ENCODE data around the gene ASPRV1.
"Not testable (repeated sequence)": the region's sequence is repeated elsewhere in the genome, so short reads cannot be mapped to it uniquely, and the experiment has no call there.

The ASPRV1 gene

GRCh38 chr2:69959425-69959824, 2.0 kb downstream of the ASPRV1 start:
- no peak for DNase-seq

- no peak for DNase-seq
Observed at GRCh38 chr2:69958480-69958879, 3.0 kb downstream of the ASPRV1 start.

DNA sequence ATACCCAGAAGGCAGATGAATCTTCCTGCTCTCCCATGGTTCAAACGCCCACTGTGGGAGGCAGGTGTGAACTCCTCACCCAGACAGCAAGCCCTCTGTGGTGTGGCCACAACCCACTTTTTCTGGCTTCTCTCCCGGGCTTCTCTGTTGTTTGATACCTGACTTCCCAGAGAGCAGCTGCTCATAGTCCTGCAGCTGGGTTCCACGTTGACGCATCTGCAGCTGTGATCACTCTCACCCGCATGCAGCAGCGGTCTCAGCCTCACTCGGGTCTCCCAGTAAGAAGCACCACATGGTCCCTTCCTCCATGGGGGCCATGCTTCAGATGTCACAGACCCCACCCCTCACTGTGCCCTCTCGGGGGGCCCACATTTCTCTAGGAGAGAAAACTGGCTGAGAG, 3.5 kb downstream of the ASPRV1 start:
- DNase-seq, result peak; percentile 81 to 87

GRCh38 chr2:69956475-69956979, 4.9 kb downstream of the ASPRV1 start:
- DNase-seq, result no peak

DNA sequence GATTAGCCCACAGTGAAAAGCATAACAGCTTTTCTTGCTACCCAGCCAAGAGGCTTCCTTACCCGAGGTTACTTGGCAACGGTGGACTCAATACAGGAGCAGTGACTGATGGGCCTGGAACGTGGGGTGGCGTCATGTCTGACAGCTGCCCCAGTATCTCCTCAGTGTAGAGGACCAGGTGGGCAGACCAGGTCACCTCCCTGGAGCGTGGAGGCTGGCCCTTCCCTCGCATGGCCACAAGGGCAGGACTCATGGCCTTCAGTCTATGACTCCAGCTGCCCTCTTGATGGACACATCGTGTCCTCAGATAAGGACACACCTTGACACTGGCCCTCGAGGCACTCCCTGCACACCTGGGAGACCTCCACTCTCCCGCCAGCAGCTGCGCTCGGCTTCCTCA, 6.4 kb downstream of the ASPRV1 start:
- no peak for DNase-seq

DNA sequence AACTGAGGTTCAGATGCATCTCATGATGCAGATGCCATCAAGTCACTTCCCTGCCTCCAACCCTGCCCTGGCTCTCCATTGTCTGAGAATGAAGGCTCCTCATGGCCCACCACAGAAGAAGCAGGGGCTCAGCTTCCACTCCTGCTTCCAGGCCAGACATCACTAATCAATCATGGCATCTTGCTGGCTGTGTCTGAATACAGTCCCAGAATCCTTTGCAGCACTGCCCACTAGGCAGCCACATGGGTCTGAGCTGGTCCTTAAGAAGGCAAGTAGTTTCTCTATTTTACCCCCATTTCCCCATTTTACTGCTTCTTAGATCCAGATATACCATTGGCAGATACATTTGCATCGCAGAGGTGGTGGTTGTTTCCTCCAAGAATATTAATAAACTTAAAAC, 7.3 kb downstream of the ASPRV1 start:
- DNase-seq, result no peak

DNA sequence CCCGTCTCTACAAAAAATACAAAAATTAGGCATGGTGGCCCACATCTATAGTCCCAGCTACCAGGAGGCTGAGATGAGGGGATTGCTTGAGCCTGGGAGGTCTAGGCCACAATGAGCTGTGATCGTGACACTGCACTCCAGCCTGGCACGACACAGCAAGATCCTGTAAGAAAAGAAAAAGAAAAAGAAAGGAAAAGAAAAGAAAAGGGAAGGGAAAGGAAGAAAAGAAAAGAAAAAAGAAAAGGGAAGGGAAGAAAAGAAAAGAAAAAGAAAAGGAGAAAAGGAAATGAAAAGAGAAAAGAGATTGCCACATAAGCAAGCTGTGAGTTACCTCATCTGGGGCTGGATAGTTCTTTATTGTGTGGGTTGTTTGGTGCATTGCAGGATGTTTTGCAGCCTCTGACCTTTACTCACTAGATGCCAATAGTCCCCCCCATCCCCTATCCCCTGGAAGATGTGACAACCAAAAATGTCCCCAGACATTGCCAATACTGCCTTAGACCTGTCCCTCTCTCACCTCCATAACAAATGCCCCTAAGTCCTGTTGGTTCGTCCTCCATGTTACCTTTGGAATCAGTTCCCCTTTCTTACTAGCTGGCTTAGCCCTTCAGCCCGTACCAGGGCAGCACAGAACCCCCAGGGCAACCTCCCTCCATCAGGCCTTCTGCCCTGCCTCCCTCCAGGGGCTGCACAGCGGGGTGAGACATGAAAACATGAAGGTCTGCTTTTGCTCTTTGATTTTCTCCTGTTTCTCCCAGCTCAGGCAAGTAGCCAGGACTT, 8.9 kb downstream of the ASPRV1 start:
- no peak for DNase-seq

GRCh38 chr2:69950671-69951070, 10.8 kb downstream of the ASPRV1 start:
- not testable (repeated sequence) for DNase-seq

- no peak for DNase-seq
Observed at GRCh38 chr2:69950241-69950640, 11.2 kb downstream of the ASPRV1 start.

DNA sequence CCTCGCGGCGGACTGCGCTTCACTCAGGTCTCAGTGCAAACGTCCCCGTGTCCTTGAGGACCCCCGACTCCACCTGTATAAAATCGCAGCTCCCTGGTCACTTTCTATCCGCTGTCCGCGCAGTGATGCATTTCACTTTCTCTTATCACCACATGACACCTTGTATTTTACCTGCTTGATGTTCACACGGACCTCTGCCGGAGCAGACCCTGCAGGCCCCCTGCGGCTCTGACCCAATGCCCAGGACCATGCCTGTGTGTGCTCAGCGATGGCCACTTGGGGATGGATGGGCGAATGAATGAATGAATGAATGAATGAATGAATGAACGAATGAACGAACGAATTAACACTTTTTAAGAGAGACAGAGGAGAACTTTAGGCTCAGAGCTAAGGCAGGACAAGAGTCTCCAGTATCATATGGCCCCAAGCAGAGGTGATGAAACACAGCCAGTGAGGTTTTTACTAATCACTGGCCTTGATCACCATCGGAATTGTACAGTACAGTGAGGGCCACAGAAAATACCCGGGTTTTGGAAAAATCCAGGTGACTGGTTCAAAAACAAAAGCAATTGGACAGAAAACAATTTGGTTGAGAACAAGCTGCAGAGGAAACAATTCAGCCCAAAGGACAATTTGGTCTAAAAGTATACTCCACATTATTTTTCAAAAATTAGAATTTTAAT, 12.3 kb downstream of the ASPRV1 start:
- DNase-seq, result no peak

DNA sequence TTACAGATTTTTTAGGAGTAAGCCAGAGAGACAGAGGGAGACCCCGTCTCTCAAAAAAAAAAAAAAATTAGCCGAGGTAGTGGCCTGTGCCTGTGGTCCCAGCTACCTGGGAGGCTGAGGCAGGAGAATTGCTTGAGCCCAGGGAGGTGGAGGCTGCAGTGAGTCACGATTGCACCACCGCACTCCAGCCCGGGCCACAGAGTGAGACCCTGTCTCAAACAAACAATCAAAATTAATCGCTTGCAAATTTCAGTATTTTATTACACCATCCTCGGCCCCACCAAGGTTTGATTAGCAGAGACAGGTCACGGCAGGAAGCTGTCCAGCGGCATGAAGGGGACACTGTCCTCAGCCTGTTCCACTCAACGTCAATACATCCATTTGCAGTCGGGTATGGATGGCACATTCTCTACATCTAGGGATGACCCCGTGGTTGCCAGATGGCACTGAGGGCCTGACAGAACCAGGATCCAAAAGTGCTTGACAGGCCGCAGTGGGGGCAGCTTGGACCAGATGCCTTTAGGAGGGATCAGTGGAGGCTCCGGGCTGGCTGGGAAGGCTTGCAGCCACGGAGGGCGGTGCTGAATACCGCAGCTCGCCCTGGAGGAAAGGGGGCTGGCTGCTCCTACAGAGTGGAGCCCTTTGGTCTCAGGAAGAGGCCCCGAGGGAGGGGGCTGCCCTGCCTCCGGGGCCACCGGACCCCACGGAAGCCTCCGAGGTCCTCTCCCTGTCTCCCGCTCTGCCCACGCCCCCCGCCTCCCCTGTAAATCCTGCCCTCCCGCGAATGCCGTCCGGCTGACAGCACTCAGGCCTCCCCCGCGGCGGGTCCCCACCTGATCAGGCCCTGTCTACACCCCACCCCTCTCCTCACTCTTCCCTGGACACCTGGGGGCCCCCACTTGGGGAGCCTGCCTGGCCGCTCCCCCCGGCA, 13.1 kb downstream of the ASPRV1 start:
- DNase-seq, result no peak

DNA sequence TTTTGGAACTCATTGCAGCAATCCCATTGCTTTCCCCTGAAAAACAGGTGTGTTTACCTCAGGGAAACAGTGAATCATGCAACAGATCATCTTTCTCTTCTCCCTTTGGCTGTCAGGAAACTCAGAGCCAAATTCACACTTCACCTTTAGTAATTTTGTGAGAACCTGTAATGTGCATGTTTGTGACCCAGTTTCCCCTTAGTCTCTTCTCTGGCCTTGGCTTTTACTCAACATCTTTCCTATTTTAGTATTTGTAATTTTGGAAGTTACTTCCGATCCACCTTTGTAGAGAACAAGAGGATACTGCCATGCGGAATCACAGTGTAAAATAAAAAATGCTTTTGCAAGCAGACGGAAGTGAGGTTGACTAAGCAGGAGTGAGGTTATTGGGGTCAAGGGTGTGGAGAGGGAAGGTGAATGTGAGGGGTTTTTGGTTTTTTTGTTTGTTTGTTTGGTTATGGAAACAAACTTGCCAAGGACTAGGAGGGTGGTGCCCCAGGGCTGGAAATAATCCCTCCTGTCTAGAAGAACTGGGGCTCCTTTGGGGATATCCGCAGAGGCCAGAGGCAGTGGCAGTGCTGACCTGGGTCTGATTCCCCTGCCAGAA, 14.0 kb downstream of the ASPRV1 start:
- DNase-seq, result no peak

DNA sequence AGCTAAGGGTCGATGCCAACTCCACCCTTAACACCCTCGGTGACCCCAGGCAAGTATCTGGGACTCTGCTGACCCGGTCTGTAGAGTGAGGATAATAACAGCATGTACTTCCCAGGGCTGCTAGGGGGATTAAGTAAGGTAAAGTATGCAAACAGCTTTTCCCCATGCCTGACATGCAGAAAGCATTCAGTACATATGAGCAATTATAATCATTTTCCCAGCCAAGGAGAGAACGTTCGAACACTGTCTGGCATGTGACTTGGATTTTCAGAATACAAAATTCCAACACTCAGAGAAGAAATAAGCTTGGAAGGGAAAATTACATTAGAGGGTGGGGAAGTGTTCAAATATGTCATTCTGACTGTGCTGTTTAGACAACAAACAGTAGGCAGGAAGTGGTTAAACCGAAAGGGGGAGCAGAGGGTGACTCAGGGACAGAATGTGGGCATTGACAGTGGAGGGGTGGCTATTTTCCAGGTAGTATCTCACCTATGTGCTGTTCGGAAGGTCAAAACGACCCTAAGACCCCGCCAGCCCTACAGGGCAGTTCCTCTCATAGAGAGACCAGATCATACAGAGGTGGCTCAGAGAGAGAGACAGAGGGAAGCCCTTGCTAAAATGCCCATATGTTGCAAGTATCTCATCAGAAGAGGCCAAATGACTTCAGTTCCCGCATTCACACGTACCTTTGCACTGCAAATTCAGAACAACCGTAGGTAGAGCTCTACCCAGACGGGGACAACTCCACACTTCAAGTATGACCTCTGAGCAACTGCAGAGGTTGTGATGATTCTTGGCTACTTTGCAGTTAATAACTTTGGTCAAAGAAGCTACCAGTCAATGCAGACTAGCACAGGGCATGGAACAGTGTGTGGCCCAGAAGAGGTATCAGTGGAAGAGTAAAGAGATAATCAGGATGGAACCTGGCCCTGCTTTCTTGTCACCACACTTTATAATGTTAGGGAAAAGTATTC, 14.8 kb downstream of the ASPRV1 start:
- no peak for DNase-seq

DNA sequence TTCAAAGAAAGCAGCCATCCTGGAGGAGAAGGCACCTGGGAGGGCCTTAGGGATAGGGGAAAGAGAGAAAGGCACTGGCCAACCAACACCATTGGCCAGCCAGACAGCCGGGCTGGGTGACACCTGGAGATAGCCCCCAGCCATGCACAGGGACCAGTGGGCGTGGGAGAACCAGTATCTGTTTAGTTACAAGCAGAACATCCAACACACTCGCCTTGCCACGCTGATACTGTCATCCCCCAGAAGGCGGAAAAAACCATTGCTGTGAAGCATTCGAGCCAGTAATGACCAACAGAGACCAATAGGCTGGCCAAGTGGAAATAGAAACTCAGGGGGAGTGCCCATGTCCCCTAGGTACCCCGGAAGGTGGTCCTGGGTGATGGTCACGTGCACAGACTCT, 15.5 kb downstream of the ASPRV1 start:
- no peak for DNase-seq

- DNase-seq, result no peak
Observed at GRCh38 chr2:69945441-69945840, 16.0 kb downstream of the ASPRV1 start.

GRCh38 chr2:69944756-69945155, 16.7 kb downstream of the ASPRV1 start:
- DNase-seq, result no peak

DNA sequence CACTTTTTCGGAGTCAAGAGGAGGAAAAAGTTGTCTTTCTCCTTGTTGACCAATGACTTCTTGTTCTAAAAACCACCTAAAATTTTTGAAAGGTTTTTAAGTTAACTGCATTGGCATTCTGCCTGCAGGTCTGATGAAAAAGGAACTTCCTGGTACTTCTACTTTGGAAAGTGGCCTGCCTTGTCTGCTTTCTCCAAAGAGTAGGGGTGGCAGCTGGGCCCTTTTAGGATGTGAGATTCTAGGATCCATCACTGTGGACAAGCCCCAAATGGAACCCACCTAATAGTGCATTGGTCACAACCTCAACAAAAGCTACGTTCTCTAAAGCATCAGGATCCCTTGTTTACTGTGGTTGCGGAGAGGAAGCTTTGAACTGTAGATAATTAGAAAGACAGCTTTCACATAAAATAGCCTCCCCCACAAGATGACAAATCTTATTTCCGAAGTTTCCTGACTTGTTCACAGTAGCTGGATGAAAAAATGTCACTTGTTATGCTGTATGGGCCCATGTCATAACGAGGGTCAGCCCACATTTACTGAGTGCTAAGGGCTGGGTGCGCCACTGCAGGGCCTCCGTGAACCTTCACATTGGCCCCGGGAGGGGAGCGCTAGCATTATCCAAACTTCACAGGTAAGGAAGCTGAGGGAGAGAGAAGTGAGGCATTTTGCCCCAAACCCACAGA, 17.4 kb downstream of the ASPRV1 start:
- DNase-seq, result no peak

- no peak for DNase-seq
Observed at GRCh38 chr2:69943000-69943842, 18.2 kb downstream of the ASPRV1 start.

DNA sequence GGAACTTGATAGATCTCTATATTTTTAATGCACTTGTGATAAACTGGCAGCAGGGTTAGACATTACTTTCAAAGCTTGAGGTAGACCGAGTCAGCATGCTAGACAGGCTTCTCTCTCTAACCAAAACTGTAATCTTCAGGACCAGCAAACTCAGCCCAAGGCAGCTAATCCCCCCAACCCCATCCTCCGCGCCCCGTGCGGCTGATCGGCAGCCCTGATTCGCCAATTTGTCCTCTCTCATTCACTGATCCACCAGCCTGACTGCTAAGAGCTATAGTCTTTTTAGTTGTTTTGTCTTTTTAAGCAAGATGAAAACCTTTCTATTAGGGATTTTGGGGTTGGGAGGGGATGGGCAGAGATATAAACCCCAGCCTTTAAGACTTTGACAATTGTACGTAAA, 20.7 kb downstream of the ASPRV1 start:
- no peak for DNase-seq

GRCh38 chr2:69939722-69940121, 21.7 kb downstream of the ASPRV1 start:
- no peak for DNase-seq

Measured in SHP77 (cell line).